Skin of body (tissue), 2 donors: ENCODE results near the gene CCDC50. TPM values are rescaled to one million over a fixed set of nuclear protein-coding genes. Genes with fewer than 3 reads are reported as not detected.

Experiments used
- DNase-seq: peaks from one replicate; lab custom pipeline; 2025; lab: John Stamatoyannopoulos, UW
- total RNA-seq: library from RNA; depleted of rRNA; stranded (reverse); fragments of >200 nt; gene quantifications from one replicate; pipeline ENCODE4 v1.2.3, GENCODE V29; 2014

The CCDC50 gene
- total RNA-seq, 1 donor from 2014 or later, result 42.9 TPM

DNA sequence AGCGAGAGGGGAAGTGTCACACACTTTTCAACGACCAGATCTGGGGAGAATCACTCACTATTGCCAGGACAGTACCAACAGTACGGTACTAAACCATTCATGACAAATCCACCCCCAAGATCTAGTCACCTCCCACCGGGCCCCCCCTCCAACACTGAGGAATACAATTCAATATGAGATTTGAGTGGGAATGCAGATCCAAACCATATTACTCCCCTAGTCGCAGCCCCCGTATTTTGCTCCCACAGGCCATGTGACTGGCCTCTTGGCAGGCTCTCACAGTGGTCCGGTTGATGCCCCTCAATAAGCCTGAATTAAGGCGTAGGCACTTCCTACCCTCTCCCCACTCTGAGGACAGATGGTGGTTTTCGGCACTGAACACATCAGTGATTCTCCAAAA is 86.4 kb downstream of the CCDC50 start:
- no peak for DNase-seq

GRCh38 chr3:191417457-191417729 is 88.2 kb downstream of the CCDC50 start:
- no peak for DNase-seq

DNA sequence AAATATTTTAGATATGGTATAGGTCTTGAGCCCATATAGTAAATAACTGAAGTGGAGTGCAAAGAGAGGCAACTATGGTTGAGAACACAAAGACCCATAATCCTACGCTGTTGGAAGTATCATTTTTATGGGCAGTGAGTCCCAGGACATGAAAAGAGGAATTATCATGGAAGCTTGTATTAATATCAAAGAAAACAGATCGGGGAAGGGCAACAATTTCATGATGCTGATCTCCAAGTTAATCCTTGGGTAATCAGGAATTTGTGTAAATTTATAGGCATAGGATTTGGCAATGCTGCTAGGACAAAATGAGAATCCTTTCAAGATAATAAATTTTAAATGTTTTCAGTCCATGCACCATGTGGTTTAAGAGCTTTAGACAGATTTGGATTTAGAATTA is 91.6 kb downstream of the CCDC50 start:
- no peak for DNase-seq

- no peak for DNase-seq
Observed at GRCh38 chr3:191424881-191425280, 95.7 kb downstream of the CCDC50 start.

DNA sequence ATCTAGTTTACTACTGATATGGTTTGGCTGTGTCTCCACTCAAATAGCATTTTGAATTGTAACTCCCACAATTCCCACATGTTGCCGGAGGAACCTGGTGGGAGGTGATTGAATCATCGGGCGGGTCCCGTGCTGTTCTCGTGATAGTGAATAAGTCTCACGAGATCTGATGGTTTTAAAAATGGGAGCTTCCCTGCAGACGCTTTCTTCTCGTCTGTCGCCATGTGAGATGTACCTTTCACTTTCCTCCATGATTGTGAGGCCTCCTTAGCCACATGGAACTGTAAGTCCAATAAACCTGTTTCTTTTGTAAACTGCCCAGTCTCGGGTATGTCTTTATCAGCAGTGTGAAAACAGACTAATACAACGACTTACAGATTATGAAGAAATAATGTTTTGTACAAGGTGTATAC is 96.1 kb downstream of the CCDC50 start:
- no peak for DNase-seq

DNA sequence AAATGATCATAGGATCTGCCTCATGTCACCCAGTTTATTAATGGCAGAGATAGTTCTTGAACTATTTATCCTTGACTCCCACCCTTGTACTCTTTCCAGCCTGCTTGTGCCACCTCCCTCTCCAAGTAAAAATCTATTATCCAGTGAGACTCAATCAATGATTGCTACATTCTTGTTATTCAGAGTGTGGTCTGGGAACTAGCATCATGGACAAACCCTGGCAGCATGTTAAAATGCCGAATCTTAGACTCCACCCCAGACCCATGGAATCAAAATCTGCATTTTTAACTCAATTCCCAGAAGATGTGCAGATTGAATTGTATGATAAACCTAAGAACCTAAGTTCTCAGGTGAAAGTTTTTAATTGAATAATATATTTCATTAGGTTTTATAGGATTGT is 97.1 kb downstream of the CCDC50 start:
- DNase-seq, result no peak

- DNase-seq, result no peak
Observed at GRCh38 chr3:191428177-191428576, 99.0 kb downstream of the CCDC50 start.

DNA sequence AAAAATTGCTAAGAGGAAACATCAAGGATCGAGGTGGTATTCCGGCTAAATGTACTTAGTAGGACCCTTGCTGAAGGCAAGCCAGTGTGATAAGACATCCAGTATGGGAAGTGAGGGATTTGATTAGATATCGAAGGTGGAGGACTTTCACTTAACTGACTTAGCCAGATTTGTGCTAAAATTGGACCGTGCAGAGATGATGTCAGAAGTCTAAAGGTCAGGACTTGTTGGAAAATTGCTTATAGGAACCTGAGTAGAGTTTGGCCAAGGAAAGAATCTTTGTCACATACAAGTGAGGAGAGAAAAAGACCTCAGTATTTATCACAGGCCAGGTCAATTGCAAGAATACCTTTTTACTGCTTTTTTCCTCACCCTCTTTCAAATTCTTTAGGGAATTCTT is 100.9 kb downstream of the CCDC50 start:
- DNase-seq, result no peak

- DNase-seq, result no peak
Observed at GRCh38 chr3:191431160-191431822, 102.1 kb downstream of the CCDC50 start.

DNA sequence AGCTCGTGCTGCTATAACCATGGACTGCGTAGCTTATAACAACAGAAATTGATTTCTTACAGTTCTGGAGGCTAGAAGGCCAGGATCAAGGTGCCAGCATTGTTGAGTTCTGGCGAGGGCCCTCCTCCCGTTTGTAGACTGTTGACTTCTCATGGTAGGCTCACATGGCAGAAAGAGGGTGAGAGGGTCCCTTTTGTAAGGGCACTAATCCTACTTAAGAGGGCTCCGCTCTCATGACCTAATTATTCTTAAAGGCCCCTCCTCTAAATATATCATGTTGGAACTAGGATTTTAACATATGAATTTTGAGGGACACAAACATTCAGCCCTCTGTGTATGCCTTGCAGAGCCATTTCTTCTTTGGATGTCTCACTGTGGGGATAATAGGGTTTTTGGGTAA is 103.0 kb downstream of the CCDC50 start:
- DNase-seq, result no peak

DNA sequence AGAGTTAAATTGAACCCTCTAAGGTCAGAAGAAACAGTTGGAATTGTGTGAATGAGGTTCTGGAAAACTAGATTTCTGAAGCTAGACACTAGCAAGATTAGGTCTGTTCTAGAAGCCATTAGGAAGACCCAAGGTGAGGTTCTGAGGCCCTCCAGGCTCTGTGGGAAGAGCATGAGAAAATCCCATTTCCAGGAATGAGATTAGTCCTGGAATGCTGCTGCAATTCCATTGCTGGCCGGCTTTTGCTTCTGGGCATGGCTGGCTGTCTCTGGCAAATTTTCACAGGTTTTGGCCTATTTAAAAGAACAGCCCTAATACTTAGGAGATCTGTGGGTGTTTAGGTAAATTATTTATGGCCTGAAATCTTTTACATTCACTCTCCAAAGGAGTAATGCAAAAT is 104.8 kb downstream of the CCDC50 start:
- no peak for DNase-seq

DNA sequence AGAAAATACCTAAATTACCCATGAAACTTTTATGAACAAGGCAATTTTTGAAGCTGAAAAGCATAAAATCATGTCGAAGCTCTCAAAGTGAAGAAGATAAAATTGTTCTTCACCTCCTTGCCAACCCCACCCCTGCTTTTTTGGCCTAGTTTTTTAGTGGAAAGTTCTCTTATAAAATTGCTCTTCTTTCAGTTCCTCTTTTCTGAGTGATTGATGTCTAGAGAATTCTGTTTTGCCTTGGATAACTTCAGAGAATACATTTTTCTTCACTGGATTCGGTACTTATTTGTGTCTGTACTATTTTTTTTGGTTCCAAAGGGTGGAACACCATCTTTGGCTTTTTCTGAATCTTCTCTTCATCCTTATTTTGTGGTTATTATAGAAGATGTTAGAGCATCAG is 106.8 kb downstream of the CCDC50 start:
- DNase-seq, result no peak

DNA sequence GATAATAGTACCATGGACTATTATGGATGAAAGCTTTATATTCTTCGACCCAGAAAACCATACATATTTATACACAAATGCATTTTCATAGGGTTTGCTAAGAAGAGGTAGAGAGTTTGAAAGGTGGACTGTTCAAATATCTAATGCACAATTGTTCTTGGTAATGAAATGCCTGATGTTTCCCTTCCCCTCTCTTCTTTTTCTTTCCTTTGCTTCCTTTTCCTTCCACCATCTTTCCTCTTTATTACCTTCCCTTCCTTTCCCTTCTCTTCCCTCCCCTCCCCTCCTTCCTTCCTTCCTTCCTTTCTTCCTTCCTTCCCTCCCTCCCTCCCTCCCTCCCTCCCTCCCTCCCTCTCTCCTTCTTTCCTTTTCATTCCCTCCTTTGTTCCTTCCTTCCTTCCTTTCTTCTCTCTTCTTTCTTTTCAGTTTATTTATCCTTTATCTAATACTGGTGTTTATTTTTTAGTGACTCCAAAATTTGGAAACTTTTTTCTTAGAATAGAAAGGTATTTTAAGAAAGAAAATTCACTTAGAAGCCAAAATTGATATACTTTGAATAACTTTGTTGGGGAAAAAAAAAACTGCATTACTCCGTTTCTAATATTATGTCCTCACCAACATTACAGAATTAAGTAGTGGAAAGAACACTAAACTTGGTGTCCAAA is 109.1 kb downstream of the CCDC50 start:
- DNase-seq, result no peak

- DNase-seq, result no peak
Observed at GRCh38 chr3:191440532-191440931, 111.3 kb downstream of the CCDC50 start.

- no peak for DNase-seq
Observed at GRCh38 chr3:191441687-191442086, 112.5 kb downstream of the CCDC50 start.

DNA sequence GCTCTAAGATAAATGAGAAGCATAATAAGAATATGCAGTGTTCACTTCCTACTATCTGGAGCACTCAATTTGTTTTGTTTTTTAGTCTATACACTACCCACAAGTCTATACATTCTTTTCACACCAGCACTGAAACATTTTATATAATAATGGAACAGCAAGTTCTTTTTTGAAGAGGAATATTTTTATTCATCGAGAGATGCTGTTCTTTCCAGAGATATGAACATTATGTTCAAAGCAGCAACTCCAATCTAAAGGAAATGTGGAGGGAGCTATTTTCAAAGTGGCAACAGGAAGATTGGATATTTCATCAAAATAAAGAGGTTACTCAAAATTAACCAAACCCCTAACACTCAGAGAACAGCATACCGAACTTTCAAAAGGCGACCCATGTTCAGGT is 115.4 kb downstream of the CCDC50 start:
- DNase-seq, result no peak

Other genes starting within 250 kb of the CCDC50 start
- gene OSTN, start 130.2 kb upstream of the CCDC50 start, total RNA-seq, result 0.10 TPM
- 0.39 TPM for gene UTS2B, start 1.1 kb downstream of the CCDC50 start, total RNA-seq
- gene PYDC2, start 131.8 kb downstream of the CCDC50 start, total RNA-seq, result not detected